Esophagus muscularis mucosa (tissue), 3 donors: ENCODE measurements around the gene S1PR2.

Experiments
- CTCF ChIP-seq, 3 experiments: fragments of 200-600 bp in 2 of 3; fragments of 450-650 bp in 1 of 3; sonication (generic) in 2 of 3; IDR thresholded peaks; one replicate each; pipeline ENCODE4 v1.5.1; 2017 to 2019; ENCODE audit warnings: antibody characterized with exemption in 3 of 3, mild to moderate bottlenecking in 2 of 3, moderate library complexity in 1 of 3
- POLR2AphosphoS5 ChIP-seq, 2 donors: sonication (generic); formaldehyde crosslinking; IDR thresholded peaks; one replicate each; pipeline ENCODE4 v1.6.1; 2017; ENCODE audit warnings: antibody characterized with exemption in 2 of 2

GRCh38 chr19:10195199-10195519, 36.0 kb downstream of the S1PR2 start:
- TF ChIP-seq POLR2AphosphoS5 (IDR thresholded peaks at IDR 0.05) (no peak), CTCF (IDR thresholded peaks at IDR 0.05) (no peak)
